Left colon (tissue), 2 donors: ENCODE data around the gene GDPD5. TPM values are rescaled to one million over a fixed set of nuclear protein-coding genes. Genes with fewer than 3 reads are reported as not detected.

ENCODE experiments used
- ATAC-seq: fragments of 200-7000 bp; cut with Tn5 transposase; one replicate; pipeline ENCODE4 v1.9.1; 2020; ENCODE audit warnings: mild to moderate bottlenecking, moderate library complexity
- DNase-seq, 2 donors: peaks; one replicate each; pipeline ENCODE4 v3.0.0-alpha.2; 2020
- intact Hi-C, 2 donors: fragments of 100-400 bp; cut with DNase I in 1 of 2; cut with micrococcal nuclease in 1 of 2; formaldehyde crosslinking; loops; one replicate each; pipeline versions ENCODE4 v1.11.2 to v1.14.0; 2022; cut with DNase I, micrococcal nuclease
- long read RNA-seq: library from polyadenylated mRNA; unstranded; transcript quantifications from one replicate; pipeline ENCODE4 v2.0.0, GENCODE V29; 2021
- total RNA-seq, 2 donors: library from RNA; stranded (reverse); fragmentation: NEBNext Ultra II Directional; extraction: Animal tissue kit (Norgen Biotek cat#: 25700); gene quantifications; one replicate each; pipeline ENCODE4 v1.2.1, GENCODE V29; 2021
- donor health status: DM: no; HTN: no; CAD: no.
- donor health status: DM: yes; HTN: yes; CAD: no.

GDPD5 gene, protein sequence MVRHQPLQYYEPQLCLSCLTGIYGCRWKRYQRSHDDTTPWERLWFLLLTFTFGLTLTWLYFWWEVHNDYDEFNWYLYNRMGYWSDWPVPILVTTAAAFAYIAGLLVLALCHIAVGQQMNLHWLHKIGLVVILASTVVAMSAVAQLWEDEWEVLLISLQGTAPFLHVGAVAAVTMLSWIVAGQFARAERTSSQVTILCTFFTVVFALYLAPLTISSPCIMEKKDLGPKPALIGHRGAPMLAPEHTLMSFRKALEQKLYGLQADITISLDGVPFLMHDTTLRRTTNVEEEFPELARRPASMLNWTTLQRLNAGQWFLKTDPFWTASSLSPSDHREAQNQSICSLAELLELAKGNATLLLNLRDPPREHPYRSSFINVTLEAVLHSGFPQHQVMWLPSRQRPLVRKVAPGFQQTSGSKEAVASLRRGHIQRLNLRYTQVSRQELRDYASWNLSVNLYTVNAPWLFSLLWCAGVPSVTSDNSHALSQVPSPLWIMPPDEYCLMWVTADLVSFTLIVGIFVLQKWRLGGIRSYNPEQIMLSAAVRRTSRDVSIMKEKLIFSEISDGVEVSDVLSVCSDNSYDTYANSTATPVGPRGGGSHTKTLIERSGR
- total RNA-seq: 1 to 10 TPM; 3.3 to 4.0 TPM
- long read RNA-seq, partial matches to known transcripts: 2 of 5 reads
- long read RNA-seq, other reads (novel, unspliced or antisense): 0 of 5 reads

DNA sequence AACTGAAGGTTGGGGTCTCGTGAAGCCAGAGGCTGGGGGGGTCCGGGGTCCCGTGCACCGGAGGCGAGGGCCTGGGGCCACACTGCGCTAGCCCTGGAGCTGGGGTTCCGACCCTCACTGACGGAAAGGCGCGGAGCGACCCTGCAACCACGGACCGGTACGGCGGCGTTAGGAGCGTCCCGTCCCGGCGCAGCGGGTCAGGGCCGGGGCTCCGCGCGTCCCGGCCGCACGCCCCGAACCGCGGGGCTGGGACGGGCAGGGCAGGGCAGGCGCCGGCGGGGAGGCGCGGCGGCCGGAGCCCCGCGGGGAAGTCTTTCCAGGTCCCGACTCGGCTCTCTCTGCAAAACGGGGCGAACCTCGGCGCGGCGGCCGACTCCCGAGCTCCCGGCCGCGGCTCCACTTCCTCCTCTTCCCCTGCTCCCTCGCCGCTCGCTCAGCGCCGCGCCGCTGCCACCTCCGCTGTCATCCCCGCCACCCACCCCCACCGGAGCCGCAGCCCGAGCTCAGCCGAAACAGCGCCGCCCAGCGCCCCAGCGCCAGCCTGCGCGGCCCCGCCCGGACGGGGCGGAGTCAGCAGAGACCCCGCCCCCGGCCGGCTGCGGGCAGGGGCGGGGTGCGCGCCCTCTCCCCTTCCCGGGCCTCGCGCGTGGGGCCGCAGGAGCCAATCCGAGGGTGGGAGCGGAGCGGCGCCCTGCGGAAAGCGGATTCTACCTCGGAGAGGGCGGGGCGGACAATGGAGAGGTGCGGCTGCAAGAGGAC, at the start of gene GDPD5:
TSS of gene GDPD5 (minus strand) at position 509 of the 759 bp plus-strand sequence. CDS start 48,206 bp downstream, outside the sequence.
- DNase-seq: peak; percentile 83 to 84
- intact Hi-C loops: loop anchor here in 1 of 2 donors (2.0 kb wide), 1 partner anchor 123 kb away; no protein-coding TSS in a partner anchor
- ATAC-seq: peak; percentile 96

DNA sequence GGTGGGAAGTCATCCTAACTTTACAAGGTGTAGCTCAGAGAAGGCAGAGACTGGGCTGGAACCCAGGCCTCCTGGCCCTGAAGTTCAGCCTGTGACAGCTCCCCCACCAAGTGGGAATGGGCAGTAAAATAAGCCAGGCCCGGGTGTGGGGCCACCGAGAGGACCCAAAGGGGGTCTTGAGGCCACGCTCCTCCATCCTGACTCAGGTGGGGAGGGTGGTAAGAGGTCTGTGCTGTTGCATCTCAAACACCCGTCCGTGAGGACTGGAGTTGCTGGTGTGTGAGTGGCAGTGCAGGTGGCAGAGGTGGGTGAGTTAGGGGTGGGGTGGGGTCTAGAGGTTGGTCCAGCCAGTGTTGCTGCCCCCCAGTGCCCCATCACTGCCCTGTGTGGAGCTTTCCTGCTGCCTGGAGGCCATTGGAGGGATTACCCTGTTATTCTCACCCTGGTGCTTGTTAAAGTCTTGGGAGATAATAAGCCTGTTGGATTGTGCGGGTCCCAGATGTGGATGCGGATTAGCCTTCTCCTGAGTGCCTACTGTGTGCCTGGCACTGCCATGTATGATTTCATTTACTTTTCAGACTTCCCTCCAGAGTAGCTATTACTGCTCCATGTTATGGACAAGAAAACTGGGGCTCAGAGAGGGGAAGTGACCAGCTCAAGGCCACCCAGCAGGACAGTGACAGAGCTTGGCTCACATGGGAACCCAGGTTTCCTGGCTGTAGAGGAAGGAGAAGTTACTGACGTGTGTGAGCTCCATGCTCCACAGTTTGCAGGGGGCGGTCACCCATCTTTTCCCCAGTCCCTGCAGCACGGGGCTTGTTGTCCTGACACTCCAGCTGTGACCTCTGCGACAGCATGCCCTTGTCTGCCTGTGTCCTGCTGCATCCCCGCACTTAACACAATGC, 49.2 kb upstream of the GDPD5 start:
- ATAC-seq: no peak
- DNase-seq: no peak
- intact Hi-C loops: no loop called here

DNA sequence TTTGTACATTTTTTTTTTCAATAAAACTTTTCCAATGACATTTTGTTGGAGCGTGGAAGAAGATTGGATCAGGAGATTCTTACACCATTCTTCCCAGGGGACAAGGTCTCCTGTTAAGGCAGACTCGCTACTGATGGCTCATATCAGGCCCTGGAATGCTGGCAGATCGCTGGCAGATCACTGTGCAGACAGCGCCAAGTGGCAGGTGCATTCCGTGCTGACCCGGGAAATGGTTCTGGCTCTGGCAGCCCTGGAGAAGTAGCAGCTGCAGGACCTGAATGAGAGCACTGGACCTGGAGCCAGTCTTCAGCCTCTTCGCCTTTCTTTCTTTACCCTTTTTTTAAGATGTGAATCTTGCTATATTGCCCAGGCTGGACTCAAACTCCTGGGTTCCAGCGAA, 47.0 kb upstream of the GDPD5 start:
- intact Hi-C loops: no loop called here
- ATAC-seq: no peak
- no peak for DNase-seq

DNA sequence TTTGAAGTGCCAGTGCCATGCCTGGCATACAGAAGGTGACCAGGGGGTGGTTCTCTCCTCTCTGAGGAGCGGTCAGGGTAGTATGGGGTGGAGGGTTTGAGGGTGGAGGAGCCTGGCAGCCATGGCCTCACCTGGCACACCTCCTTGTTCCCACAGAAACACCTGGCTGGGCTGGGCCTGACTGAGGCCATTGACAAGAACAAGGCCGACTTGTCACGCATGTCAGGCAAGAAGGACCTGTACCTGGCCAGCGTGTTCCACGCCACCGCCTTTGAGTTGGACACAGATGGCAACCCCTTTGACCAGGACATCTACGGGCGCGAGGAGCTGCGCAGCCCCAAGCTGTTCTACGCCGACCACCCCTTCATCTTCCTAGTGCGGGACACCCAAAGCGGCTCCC, 45.9 kb upstream of the GDPD5 start:
- no peak for DNase-seq
- intact Hi-C loops: no loop called here
- no peak for ATAC-seq

DNA sequence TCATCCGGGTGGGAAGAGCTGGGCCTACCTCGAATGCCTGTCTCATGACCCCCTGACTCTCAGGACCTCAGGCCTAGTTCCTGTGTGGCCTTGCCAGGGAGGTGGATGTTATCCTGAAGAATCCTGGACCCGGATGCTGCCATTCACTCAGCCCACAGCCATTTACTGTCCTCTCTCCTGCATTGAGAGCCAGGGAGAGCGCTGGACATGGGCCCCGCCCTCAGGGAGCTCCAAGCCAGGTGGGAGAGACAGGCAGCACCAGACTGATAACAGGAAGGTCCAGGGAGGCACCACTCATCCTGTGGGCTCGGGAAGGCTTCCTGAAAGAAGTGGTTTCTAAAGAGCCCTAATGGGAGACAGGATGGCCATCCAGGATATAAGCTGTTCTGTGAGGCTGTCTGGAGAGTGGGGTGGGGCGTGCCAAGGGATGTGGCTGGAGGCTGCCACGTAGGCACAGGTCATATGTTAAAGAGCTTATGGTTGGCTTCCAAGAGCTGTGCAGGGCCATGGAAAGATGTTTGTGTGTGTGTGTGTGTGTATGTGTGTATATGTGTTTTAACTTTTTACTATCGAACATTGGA, 44.9 kb upstream of the GDPD5 start:
- no peak for DNase-seq
- no peak for ATAC-seq
- intact Hi-C loops: no loop called here

DNA sequence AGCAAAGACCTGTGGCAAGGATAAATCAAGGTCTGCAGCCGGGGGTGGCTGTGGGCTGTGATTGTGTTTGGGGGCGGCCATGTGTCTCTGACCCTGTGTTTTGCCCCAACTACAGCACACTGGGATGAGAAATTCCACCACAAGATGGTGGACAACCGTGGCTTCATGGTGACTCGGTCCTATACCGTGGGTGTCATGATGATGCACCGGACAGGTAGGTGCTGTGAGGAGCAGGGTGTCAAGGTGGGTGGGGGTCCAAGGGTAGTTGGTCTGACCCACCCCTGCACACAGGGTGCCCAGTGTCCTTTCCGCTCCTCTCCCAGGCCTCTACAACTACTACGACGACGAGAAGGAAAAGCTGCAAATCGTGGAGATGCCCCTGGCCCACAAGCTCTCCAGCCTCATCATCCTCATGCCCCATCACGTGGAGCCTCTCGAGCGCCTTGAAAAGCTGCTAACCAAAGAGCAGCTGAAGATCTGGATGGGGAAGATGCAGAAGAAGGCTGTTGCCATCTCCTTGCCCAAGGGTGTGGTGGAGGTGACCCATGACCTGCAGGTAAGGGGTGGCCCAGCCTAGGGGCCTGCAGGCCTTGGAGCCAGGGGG, 43.0 kb upstream of the GDPD5 start:
- no peak for DNase-seq
- no peak for ATAC-seq
- intact Hi-C loops: no loop called here

DNA sequence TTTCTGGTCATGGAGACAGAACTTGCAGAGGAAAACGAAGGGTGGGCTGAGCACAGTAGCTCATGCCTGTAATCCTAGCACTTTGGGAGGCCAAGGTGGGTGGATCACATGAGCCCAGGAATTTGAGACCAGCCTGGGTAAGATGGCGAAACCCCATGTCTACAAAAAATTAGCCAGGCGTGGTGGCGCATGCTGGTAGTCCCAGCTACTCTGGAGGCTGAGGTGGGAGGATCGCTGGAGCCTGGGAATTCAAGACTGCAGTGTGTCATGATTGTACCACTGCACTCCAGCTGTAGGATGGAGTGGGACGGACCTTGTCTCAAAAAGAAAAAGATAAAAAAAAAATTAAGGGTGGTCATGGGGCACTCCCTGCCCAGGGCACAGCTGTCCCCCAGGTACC, 42.2 kb upstream of the GDPD5 start:
- ATAC-seq (no peak), DNase-seq (no peak)
- intact Hi-C loops: no loop called here

DNA sequence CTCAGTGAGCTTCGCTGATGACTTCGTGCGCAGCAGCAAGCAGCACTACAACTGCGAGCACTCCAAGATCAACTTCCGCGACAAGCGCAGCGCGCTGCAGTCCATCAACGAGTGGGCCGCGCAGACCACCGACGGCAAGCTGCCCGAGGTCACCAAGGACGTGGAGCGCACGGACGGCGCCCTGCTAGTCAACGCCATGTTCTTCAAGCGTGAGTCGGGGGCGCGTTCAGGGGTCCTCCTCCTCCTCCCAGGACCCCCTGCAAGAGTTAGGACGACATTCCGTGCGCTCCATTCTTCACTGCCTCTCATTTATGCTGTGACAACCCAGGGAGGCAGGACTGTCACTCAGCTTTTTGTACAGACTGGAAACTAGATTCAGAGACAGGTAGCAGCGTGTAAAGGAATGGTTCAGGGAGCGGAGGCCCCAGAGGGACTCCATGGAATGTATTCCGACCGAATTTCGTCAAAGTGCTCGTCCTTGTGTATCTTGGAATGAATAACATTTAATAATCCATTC, 41.1 kb upstream of the GDPD5 start:
- intact Hi-C loops: no loop called here
- ATAC-seq: no peak
- no peak for DNase-seq

DNA sequence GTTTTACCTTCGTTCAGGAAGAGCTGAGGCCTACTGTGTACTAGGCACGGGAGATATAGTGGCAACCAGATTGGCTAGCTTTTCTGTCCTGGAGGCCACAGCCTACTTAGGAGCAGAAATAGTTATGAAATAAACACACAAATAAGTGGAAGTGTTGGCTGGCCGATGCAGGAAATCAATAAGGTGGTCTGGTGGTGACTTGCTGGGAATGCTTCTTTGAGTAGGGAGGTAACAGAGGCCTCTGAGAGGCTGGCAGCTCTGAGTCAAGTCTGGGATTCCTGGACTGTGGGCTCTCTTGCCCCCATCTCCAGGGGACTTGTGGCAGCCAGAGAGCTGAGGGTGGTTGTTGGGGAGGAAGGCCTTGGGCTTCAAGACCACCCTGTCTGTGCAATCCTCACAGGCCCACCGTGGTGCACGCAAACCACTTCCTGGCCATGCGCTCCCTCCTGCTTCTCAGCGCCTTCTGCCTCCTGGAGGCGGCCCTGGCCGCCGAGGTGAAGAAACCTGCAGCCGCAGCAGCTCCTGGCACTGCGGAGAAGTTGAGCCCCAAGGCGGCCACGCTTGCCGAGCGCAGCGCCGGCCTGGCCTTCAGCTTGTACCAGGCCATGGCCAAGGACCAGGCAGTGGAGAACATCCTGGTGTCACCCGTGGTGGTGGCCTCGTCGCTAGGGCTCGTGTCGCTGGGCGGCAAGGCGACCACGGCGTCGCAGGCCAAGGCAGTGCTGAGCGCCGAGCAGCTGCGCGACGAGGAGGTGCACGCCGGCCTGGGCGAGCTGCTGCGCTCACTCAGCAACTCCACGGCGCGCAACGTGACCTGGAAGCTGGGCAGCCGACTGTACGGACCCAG, 40.4 kb upstream of the GDPD5 start:
- intact Hi-C loops: no loop called here
- no peak for ATAC-seq
- DNase-seq: no peak

DNA sequence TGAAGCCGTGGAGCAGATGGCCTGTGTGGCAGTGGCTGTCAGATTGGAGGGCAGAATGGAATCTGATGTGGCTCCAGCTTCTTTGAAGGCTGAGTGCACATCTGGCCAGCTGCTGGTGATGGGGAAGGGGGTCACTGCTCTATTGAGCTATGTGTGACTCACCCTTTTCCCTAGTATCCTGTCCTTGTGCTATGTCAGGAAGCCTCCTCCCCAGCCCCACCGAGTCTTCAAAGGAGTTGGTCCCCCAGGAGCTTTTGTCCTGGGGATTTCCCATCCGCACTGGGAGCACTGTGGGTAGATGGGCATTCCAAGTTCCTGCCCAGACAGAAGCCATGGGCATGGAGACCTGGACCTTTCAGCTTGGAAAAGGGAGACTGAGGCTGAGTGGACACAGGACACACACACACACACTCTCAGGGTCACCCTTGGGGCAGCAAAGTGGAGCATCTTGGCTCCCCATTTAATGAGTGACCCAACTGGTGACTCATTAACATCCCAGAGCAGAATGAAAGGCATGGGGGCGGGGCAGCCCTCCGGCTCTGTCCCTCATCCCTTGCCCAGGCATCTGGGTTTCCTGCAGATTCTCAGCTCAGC, 39.6 kb upstream of the GDPD5 start:
- ATAC-seq (no peak), DNase-seq (peak in 1 of 2 donors; percentile 39)
- intact Hi-C loops: no loop called here

DNA sequence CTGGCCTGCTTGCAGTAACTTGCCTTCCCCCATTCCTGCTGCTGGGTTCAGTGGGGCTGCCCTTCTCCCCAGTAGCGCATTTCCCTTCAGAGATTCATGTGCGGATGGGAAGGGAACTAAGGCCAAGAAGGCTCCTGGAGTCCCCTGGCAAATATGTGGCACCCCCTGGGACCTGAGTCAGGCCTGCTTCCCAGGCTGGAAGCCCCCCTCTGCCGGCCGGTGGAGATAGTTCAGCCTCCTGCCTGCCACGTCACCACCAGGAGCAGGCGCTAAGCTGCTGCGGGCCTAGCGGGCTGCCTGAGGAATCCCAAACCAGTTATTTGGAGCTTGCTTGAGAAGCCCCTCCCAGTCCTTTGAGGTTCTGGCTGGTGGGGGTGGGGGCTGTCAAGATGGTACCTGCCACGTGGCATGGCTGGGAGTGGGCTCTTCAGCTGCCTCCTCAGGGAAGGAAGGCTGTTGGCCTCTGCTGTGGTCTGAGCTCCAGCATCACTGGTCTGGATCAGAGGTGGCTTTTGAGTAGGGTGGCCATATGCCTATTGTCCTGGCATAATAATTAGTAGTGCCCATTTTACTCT, 38.3 kb upstream of the GDPD5 start:
- peak; percentile 33 to 56 for DNase-seq
- ATAC-seq: no peak
- intact Hi-C loops: no loop called here

DNA sequence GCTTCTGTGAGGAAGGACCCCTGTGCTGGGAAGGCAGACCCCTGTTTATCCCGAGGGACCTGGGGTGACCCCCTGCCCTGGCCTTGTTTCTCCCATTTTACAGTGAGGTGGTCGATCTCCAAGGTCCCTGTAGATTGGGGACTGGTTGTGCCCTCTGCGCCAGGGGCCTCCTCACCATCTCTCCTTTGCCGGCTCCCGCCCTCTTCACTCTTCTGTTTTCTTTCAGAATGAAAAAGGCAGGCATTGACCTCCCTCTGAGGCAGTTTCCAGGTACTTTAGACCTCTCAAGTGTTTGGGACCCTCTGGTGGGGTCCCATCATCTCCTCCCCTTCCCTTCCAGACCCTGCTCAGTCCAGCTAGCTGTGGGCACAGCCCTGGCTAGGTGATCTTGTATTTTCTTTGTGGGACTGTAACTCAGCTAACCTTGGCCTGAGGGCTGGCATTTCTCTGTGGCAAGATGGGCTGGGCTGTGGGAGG, 37.8 kb upstream of the GDPD5 start:
- intact Hi-C loops: no loop called here
- ATAC-seq (no peak), DNase-seq (no peak)

DNA sequence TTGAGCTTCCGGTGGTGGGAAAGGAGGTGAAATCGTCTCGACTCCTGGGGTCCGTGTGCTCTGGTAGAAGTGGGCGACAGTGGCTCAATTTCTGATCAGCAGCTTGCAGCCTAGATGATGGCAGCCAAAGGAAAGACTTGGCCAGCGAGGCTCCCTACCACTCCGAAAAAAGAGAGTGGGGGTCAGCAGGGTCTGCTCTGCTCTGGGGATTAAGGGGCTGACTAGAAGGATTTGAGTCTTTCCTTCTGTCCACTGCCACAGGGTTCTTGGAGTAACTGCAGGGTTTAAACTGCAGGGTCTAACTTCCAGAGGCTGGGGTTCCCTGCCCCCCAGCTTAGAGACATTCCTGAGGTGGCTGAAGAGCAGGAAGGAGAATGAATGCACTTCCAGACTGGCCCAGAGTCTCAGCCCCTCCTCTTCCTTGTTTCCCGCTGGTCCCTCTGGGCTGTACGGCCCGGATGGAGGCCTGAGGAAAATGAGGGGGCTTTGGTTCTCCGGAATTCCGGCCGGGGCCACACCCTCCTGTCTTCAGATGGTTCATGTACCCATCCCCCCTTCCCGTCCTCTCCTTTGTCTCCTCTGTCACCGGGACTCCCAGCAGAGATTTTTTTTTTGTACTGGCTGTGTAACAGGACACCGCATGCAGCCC, 37.2 kb upstream of the GDPD5 start:
- ATAC-seq (peak; percentile 21), DNase-seq (peak in 1 of 2 donors; percentile 36)
- intact Hi-C loops: no loop called here

DNA sequence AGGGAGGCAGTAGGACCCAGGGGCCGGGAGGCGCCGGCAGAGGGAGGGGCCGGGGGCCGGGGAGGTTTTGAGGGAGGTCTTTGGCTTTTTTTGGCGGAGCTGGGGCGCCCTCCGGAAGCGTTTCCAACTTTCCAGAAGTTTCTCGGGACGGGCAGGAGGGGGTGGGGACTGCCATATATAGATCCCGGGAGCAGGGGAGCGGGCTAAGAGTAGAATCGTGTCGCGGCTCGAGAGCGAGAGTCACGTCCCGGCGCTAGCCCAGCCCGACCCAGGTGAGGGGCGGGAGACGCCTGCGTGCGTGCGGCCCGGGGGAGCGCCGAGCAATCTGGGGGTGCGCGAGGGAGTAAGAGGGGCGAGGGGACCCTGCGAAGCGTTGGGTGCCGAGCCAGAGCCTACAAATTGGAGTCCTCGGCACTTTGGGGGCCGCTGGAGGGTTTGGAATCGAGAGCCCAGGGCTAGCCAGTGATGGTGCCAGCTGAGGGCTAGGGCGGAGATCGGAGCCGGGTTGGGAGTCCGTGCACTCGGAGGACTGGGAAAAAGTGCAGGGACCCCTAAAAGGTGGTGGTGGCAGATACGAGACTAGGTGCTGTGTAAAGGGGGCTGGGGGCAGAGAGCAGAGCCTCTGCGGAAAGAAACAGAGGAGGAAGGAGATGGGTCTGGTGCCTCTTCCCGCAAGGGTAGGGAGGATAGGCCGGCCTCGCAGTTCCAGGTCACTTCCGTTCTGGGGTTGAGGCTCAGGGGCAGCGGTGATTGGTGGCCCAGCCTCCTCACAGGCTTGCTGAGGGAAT, 36.5 kb upstream of the GDPD5 start, which contains the start of gene SERPINH1:
TSS of gene SERPINH1 (plus strand) at position 206 of the 788 bp plus-strand sequence. CDS start 4,097 bp downstream, outside the sequence.
- ATAC-seq (peak; percentile 91), DNase-seq (peak; percentile 85 to 92)
- intact Hi-C loops: no loop called here
